ENCODE measurements around the gene RAPGEF2.

- TF ChIP-seq CTCF (IDR thresholded peaks at IDR 0.05) (no peak), POLR2A (IDR thresholded peaks at IDR 0.05) (no peak)
Measured at GRCh38 chr4:159077702-159078495, 25.0 kb upstream of the RAPGEF2 start.
